OCI-M2 (cell line): ENCODE results near the gene ROPN1.
"Not testable (repeated sequence)": the region's sequence is repeated elsewhere in the genome, so short reads cannot be mapped to it uniquely, and the experiment has no call there.

ENCODE experiments used
- DNase-seq: peaks from one replicate; lab custom pipeline; 2025; ENCODE audit not compliant: unreplicated experiment; lab: John Stamatoyannopoulos, UW

ROPN1 gene

GRCh38 chr3:123997543-123997942 is 5.6 kb upstream of the ROPN1 start:
- no peak for DNase-seq

- DNase-seq, result no peak
Measured at GRCh38 chr3:123993818-123994217, 1.9 kb upstream of the ROPN1 start.

- no peak for DNase-seq
Measured at GRCh38 chr3:123986427-123986826, 5.5 kb downstream of the ROPN1 start.

- DNase-seq, result no peak
Measured at GRCh38 chr3:123984957-123985356, 7.0 kb downstream of the ROPN1 start.

- no peak for DNase-seq
Measured at GRCh38 chr3:123984350-123984749, 7.6 kb downstream of the ROPN1 start.

GRCh38 chr3:123981317-123981716 is 10.6 kb downstream of the ROPN1 start:
- not testable (repeated sequence) for DNase-seq

- no peak for DNase-seq
Measured at GRCh38 chr3:123980539-123980938, 11.4 kb downstream of the ROPN1 start.

GRCh38 chr3:123979525-123980501 is 12.1 kb downstream of the ROPN1 start:
- not testable (repeated sequence) for DNase-seq

- DNase-seq, result not testable (repeated sequence)
Measured at GRCh38 chr3:123976904-123977303, 15.0 kb downstream of the ROPN1 start.

- not testable (repeated sequence) for DNase-seq
Measured at GRCh38 chr3:123976181-123976898, 15.6 kb downstream of the ROPN1 start.

GRCh38 chr3:123975030-123975429 is 16.9 kb downstream of the ROPN1 start:
- not testable (repeated sequence) for DNase-seq

- no peak for DNase-seq
Measured at GRCh38 chr3:123971406-123971805, 20.5 kb downstream of the ROPN1 start.

- not testable (repeated sequence) for DNase-seq
Measured at GRCh38 chr3:123967260-123967659, 24.7 kb downstream of the ROPN1 start.

GRCh38 chr3:123966799-123967198 is 25.1 kb downstream of the ROPN1 start:
- not testable (repeated sequence) for DNase-seq

GRCh38 chr3:123964793-123965192 is 27.1 kb downstream of the ROPN1 start:
- not testable (repeated sequence) for DNase-seq

GRCh38 chr3:123961508-123961856 is 30.4 kb downstream of the ROPN1 start:
- no peak for DNase-seq

- DNase-seq, result peak; percentile 39
Measured at GRCh38 chr3:123960781-123961507, 31.0 kb downstream of the ROPN1 start, which contains the start of gene CCDC14. TSS of gene CCDC14 (minus strand) at chr3:123961229. CDS start at chr3:123961173, 56 bp downstream.

GRCh38 chr3:123953735-123954134 is 38.2 kb downstream of the ROPN1 start:
- DNase-seq, result no peak

- no peak for DNase-seq
Measured at GRCh38 chr3:123952844-123953520, 38.9 kb downstream of the ROPN1 start.
